HTR-8/SVneo (cell line): ENCODE results near the gene ZPBP2.
"Not testable (repeated sequence)": the region's sequence is repeated elsewhere in the genome, so short reads cannot be mapped to it uniquely, and the experiment has no call there.

Experiments
- DNase-seq: peaks from one replicate; pipeline ENCODE4 v3.0.0; 2011; ENCODE audit warnings: low spot score, mixed read lengths; ENCODE audit not compliant: insufficient read length
- FAIRE-seq: peaks from 2 replicates; lab custom pipeline; 2011; peaks lifted over from hg19 to GRCh38; lab: Jason Lieb, UNC

Gene ZPBP2, protein sequence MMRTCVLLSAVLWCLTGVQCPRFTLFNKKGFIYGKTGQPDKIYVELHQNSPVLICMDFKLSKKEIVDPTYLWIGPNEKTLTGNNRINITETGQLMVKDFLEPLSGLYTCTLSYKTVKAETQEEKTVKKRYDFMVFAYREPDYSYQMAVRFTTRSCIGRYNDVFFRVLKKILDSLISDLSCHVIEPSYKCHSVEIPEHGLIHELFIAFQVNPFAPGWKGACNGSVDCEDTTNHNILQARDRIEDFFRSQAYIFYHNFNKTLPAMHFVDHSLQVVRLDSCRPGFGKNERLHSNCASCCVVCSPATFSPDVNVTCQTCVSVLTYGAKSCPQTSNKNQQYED

DNA sequence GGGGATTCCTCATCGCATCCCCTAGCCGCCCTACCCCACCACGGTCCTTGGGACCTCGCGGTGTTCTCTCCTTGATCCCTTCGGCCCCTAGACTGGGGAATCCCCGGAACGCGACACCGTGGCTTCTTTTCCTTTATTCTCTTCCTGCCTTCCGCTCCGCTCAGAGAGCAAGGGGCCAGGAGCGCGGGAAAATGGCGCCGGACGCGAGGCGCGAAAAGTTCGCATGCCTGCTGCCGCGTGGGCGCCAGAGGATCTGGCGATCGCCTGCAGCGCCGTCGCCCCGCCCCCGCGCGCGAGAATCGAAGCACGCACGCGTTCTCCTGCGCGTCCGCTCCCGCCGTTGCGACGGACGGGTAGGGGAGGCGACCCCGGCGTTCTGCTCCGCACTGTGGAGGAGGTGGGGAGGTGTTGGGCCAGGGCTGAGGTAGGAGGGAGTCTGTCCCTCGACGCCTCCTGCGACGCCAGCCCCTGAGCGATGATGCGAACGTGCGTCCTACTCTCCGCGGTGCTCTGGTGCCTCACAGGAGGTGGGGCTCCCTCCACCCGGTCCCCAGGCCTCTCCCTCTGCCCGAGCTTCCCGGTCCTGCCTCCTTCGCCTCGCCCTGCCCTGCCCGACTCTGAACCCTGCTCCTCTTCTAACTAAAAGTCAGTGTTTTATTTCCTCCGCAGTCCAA lies at the start of gene ZPBP2:
ZPBP2 (plus strand) TSS at position 323 of the 674 bp plus-strand sequence; CDS start at position 476, 153 bp downstream.
- no peak for DNase-seq
- no peak for FAIRE-seq

DNA sequence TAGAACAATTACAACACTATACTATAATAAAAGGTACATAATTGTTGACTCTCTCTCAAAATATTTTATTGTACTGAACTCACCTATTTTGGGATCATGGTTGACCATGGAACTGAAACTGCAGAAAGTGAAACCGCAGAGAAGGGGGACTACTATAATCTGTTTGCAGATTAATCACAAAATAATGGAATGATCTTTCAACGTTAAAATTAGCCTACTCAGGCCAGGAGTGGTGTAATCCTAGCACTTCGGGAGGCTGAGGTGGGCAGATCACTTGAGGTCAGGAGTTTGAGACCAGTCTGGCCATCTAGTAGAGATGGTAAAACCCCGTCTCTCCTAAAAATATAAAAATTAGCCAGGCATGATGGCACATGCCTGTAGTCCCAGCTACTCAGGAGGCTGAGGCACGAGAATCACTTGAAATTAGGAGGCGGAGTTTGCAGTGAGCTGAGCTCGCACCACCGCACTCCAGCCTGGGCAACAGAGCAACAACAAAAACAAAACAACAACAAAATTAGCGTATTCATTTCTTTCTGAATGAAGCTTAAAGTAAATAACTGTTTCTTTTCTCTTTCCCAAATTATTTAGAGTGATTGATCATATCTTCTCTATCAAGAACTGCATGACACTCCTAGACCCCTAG lies 49.5 kb upstream of the ZPBP2 start:
- FAIRE-seq = no peak
- DNase-seq = no peak

DNA sequence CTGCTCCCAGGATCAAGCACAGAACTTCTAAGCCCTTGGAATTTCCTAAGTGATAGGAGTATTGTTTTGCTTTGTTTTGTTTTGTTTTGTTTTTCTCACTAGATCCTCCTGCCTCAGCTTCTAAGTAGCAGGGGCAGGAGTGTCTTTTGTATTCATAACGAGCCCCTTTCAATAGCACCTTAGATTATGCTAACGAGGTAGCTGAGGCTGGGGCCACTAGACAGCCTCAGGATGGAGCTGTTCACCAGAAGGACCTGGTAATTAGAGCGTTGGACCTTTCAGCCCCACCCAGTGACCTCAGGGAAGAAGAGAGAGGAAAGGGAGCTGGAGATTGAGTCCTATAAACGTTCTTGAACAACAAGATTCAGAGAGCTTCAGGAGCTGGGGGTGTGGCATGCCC lies 47.5 kb upstream of the ZPBP2 start:
- DNase-seq (no peak), FAIRE-seq (no peak)

DNA sequence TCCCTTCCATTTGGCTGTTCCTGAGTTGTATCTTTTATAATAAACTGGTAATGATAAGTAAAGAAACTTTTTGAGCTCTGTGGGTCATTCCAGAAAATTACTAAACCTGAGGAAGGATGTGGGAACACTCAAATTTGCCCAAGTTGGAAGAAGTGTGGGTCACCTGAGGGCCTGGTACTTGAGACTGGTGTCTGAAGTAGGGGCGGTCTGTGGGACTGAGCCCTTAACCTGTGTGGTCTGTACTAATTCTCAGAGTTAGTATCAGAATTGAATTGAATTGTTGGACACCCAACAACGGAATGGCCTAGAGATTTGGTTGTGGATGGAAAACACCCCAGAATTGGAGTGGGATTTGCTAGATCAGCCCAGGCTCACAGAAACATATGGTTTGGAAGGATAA lies 47.0 kb upstream of the ZPBP2 start:
- DNase-seq = no peak

DNA sequence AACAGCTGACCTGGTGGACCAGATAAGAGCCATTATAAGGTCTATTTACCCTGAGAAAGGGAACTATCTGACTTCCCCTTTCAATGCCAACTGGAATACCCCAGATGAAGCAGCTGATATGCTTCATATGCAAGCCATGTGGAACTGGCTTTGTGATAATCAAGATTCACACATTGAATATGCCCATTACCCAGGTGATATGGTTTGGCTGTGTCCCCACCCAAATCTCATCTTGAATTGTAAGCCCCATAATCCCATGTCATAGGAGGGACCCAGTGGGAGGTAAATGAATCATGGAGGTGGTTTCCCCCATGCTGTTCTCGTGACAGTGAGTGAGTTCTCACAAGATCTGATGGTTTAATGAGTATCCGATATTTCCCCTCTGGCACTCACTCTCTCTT lies 46.0 kb upstream of the ZPBP2 start:
- FAIRE-seq = no peak
- no peak for DNase-seq

More for the DNA sequence above, 47.0 kb upstream of the ZPBP2 start:
- FAIRE-seq = no peak

DNA sequence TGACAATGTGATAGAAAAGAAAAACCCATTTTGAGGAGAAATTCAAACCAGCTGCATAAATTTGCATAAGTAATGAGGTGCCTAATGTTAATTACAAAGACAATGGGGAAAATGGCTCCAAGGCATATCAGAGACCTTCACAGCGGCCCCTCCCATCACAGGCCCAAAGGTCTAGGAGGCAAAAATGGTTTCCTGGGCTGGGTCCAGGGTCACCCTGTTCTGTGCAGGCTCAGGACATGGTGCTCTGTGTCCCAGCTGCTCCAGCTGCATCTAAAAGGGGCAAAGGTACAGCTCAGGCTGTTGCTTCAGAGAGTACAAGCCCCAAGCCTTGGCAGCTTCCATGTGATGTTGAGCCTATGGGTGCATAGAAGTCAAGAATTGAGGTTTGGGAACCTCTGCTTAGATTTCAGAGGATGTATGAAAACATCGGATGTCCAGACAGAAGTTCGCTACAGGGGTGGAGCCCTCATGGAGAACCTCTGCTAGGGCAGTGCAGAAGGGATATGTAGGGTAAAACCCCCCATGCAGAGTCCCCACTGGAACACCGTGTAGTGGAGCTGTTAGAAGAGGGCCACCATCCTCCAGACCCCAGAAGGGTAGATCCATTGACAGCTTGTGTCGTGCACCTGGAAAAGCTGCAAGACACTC lies 44.5 kb upstream of the ZPBP2 start:
- FAIRE-seq (no peak), DNase-seq (no peak)

DNA sequence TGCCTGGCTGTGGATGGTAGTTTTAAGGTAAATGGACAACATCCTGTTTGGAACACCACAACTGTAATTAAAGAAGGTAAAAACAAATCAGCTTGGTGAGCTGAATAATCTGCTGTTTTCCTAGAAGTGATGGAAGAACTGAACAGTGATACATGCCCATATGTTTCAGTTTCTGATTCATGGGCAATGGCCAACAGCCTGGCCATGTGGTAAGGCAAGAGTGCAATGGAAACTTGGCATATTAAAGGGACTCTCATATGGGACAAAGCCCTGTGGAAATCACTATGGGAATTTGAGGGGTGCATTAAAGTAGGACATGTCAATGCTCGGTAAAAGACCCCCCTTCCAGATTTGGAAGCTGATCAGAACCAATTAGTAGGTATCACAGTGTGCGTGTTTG lies 41.7 kb upstream of the ZPBP2 start:
- FAIRE-seq = peak; percentile 23

DNA sequence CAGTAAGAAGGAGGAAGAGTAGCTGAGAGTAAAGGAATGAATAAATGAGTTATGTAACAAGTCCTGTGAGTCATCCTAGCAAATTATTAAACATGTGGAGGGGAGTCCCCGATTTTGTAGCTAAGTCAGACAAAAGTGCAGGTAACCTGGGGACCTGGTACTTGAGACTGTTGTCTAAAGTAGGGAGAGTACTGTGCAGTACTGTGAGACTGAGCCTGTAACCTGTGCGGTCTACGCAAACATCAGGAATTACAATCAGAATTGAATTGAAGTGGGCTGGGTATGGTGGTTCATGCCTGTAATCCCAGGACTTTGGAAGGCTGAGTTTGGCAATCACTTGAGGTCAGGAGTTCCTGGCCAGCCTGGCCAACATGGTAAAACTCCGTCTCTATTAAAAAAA lies 39.6 kb upstream of the ZPBP2 start:
- DNase-seq = no peak
- no peak for FAIRE-seq

More for the DNA sequence above, 41.7 kb upstream of the ZPBP2 start:
- DNase-seq = no peak

DNA sequence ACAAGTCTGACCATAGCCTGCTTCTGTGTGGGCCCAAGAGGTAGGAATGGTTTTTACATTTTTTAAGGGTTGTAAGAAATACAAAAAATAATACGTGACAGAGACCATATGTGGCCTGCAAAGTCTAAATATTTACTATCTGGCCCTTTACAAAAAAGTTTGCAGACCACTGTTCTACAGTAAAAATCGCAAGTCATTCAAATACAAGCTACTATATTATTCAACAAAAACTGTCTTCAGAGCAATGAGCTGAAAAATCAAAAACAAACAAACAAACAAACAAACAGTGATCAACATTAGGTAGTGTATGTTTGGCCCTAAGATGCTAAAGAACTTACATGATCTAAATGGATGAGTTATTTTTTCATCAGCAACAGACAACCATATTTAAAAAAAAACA lies 36.4 kb upstream of the ZPBP2 start:
- DNase-seq (no peak), FAIRE-seq (no peak)

DNA sequence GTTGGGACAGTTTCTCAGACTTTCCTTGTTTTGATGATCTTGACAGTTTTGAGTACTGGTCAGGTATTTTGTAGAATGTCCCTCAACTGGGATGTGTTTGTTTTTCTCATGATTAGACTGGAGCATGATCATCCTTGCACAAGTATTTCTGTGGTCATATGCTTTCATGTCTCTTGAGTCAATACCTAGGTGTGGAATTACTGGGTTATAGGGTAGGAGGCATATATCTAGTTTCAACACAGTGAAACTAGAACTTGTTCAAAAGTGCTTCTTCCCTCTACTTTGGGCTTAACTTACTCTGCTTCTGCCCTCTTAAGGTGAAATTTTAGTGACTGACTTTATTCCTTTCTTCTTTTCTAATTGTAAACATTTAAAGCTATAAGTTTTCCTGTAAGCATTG lies 34.0 kb upstream of the ZPBP2 start:
- FAIRE-seq (no peak), DNase-seq (no peak)

DNA sequence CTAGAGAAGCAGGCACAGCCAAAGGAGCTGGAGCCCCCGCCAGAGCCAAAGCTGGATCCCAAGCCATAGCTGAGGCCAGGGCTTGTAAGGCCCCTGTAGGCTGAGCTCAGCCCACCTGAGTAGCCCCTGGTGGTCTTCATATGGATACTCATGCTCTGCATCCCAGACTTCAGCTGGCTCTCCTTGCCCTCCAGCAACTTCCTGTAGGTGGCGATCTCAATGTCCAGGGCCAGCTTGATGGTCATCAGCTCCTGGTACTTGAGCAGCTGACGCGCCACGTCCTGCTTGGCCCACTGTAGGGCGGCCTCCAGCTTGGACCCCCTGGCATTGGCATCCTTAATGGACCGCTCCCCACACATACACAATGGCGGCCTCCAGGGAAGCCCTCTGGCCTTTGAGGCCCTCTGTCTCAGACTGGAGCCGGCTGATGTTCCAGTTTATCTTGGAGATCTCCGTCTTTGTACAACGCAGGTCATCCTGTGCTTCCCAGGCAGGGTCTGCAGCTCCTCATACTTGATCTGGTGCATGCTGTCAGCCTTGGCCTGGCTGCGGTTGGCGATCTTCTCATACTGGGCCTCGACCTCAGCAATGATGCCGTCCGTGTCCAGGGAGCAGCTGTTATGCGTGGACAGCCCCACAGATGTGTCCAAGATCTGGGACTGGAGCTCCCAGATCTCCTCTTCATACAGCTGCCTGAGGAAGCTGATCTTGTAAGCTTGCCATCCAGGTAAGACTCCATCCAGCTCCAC lies 32.8 kb upstream of the ZPBP2 start:
- no peak for DNase-seq

DNA sequence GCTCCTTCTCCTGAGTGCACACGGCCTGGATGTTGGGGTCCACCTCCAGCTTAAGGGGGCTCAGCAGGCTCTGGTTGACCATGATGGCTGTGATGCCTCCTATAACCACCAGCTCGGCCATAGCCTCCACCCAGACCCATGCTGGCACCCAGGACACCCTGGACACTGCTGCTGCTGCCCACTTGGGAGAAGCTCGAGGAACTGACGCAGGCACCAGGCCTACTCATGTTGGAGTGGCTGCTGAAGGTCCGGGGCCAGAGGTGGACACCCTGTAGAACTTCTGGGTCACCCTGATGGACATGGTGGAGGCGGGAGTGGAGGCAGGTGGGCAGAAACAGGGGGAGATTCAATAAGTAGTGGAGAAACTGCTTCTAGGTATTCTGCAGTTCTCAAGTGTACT lies 31.9 kb upstream of the ZPBP2 start:
- FAIRE-seq = peak; percentile 73
- no peak for DNase-seq

More for the DNA sequence above, 32.8 kb upstream of the ZPBP2 start:
- no peak for FAIRE-seq

DNA sequence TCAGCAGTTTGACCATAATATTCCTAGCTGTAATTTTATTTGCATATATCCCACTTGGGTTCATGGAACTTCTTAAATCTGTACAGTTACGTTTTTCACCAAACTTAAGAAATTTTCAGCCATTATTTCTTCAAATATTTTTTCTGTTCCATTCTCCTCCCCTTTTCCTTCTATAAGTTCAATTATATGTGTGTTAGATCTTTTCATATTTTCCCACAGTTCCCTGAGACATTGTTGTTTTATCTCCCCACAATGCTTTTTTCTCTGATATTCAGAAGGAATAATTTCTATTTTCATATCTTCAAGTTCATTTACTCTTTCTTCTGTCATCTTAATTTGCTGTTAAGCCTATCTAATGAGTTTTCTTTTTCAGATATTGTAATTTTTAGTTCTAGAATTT lies 29.9 kb upstream of the ZPBP2 start:
- no peak for FAIRE-seq

DNA sequence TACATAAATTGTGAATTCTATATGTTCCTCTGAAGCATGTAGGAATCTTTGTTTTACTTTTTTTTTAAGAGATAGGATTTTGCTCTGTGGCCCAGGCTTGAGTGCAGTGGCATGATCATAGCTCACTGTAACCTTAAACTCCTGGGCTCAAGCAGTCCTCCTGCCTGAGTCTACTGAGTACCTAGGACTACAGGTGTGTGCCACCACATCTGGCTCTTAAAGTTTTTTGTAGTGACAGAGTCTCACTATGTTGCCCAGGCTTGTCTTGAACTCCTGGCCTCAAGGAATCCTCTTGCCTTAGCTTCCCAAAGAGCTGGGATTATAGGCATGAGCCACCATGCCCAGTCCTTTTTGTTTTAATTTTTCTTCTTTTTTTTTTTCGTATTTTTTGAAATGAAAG lies 29.2 kb upstream of the ZPBP2 start:
- FAIRE-seq (no peak), DNase-seq (no peak)

More for the DNA sequence above, 29.9 kb upstream of the ZPBP2 start:
- DNase-seq = no peak

DNA sequence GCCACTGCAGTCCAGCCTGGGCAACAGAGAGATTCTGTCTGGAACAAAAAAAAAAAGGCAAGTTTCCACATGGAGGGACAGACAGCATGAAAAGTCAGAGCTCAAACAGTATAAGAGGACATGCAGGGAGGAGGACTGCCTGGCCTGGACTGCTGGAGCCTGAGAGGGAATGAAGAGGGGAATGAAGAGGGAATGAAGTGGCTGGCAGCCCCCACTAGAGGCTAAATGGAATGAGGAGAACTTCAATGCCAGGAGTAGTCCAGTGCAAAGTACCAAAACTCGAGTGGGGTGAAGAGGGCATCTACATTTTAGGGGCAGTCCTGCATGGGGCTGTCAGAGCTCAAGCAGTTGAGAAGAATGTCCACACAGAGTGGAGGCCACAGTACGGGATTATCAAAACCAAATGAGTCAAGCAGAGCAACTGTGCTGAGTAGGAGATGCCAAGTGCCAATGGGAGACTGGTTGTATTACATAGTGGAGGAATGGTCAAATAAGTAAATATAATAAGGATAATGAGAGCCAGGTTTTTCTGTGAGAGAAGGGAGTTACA lies 26.8 kb upstream of the ZPBP2 start:
- DNase-seq = no peak
- no peak for FAIRE-seq

DNA sequence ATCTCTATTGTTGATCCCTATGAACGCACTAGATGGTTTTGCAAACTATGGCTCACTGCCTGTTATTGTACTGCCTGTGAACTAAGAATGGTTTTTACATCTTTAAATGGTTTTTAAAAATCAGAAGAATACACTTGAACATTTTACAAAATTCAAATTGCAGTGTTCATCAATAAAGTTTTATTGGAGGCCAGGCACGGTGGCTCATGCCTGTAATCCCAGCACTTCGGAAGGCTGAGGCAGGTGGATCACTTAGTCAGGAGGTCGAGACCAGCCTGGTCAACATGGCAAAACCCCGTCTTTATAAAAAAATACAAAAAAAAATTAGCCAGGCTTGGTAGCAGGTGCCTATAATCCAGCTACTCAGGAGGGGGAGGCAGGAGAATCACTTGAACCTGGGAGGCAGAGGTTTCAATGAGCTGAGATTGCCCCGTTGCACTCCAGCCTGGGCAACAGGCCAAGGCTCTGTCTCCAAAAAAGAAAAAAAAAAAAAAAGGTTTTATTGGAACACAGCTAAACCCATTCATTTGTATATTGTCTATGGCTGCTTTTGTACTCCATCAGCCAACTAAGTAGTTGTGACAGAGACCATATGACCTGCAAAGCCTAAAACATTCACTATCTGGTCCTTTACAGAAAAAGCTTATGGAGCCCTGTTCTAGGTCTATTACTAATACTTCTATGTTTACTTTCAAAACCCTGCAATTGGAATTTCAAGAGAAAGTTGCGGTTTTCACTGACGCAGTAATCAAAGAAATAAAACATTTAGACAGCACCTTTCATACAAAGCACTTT lies 22.8 kb upstream of the ZPBP2 start:
- no peak for DNase-seq
- FAIRE-seq = no peak

DNA sequence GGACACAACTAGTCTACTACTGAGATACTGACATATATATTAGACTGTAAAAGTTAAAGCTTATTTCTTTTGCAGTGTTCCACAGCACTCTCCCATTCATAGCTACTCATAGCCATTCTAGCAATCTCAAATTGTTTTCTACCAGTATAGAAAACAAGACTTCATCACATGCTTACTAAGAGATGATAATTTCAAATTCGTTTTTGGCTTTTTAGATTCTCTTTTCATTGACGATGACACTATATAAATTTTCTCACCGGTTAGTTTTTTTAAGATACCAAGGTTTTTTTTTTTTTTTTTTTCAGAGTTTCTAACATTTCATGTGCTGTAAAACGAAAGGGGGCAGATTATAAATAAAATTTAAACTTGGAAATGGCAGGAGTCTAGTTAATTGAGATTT lies 21.8 kb upstream of the ZPBP2 start:
- no peak for FAIRE-seq
- DNase-seq = no peak

DNA sequence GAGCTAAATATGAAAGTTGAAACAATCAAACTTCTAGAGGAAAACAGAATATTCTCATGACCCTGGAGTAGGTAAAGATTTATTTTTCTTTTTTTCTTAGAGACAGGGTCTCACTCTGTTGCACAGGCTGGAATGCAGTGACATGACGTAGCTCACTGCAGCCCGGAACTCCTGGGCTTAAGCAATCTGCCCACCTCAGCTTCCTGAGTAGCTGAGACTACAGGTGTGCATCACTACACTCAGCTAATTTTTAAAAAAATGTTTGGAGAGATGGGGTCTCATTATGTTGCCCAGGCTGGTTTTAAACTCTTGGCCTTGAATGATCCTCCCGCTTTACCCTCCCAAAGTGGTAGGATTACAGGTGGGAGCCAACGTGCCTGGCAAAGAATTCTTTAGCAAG lies 19.4 kb upstream of the ZPBP2 start:
- no peak for FAIRE-seq

DNA sequence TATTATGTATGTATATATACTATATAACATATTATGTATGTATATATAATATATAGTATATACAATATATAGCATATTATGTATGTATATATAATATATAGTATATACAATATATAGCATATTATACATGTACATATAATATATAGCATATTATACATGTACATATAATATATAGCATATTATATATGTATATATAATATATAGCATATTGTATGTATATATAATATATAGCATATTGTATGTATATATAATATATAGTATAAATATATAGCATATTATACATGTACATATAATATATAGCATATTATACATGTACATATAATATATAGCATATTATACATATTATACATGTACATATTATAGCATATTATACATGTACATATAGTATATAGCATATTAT lies 17.8 kb upstream of the ZPBP2 start:
- FAIRE-seq, DNase-seq: not testable (repeated sequence)

More for the DNA sequence above, 19.4 kb upstream of the ZPBP2 start:
- DNase-seq = no peak
